Sigmoid colon (tissue), 4 donors: ENCODE data around the gene RGS7.

ENCODE experiments used
- CTCF ChIP-seq, 4 experiments: fragments of 450-650 bp in 3 of 4; fragments of 200-600 bp in 1 of 4; IDR thresholded peaks; one replicate each; pipeline ENCODE4 v1.5.1; 2016 to 2019; ENCODE audit warnings: antibody characterized with exemption in 4 of 4, mild to moderate bottlenecking in 3 of 4, moderate library complexity in 2 of 4
- EP300 ChIP-seq, 4 donors: sonication (generic); formaldehyde crosslinking; IDR thresholded peaks; one replicate each; pipeline ENCODE4 v1.6.1; 2017; ENCODE audit warnings: antibody characterized with exemption in 4 of 4
- POLR2A ChIP-seq, 2 donors: fragments of 450-650 bp; IDR thresholded peaks; one replicate each; pipeline ENCODE4 v1.6.1; 2016; ENCODE audit warnings: antibody characterized with exemption in 2 of 2, mild to moderate bottlenecking in 2 of 2, moderate library complexity in 2 of 2
- POLR2AphosphoS5 ChIP-seq, 4 donors: sonication (generic); formaldehyde crosslinking; IDR thresholded peaks; one replicate each; pipeline ENCODE4 v1.6.1; 2017; ENCODE audit warnings: antibody characterized with exemption in 4 of 4

GRCh38 chr1:241229711-241230110, 127.3 kb downstream of the RGS7 start:
- TF ChIP-seq CTCF (IDR thresholded peaks at IDR 0.05) (no peak), POLR2A (IDR thresholded peaks at IDR 0.05) (no peak), POLR2AphosphoS5 (IDR thresholded peaks at IDR 0.05) (no peak), EP300 (IDR thresholded peaks at IDR 0.05) (no peak)
